AG09319 (cell line): ENCODE data around the gene MYO1C.

Source experiments
- DNase-seq: peaks from one replicate; pipeline ENCODE4 v3.0.0-alpha.2; 2010; ENCODE audit warnings: low read depth; ENCODE audit errors: extremely low read depth
- TF ChIP-seq, protein P1 (sequence below): IDR thresholded peaks from 2 replicates; pipeline ENCODE4 v1.5.1; 2011; ENCODE audit warnings: low read depth, mild to moderate bottlenecking, inconsistent platforms, low read length, moderate library complexity

Gene MYO1C

DNA sequence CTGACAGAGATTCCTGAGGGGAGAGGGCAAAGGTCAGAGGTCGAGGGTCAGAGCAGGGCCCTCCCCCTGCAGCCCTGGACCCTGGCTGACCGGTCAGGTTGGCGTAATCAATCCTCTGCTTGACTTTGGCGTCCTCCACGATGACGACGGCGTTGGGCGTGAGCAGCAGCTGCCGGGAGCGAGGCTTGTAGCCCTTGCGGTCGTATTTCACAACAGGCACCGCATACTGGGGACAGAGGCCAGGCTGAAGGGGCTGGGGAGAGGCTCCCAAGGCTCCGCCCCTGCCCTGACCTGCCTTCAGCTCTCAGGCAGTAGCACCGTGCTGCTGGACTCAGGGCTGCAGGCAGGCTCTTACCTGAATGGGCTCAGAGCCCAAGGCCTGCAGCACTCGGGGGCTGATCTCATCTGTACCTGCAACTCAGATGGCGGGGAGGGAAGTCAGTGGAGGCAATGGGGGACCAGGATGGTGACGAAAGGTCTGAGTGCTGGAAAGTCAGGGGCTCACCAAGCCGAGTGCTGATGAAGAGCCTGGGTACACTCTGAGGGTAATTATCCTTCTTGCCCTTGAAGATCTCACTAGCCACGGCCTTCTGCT lies 24.5 kb downstream of the MYO1C start:
- TF ChIP-seq, protein P1, sequence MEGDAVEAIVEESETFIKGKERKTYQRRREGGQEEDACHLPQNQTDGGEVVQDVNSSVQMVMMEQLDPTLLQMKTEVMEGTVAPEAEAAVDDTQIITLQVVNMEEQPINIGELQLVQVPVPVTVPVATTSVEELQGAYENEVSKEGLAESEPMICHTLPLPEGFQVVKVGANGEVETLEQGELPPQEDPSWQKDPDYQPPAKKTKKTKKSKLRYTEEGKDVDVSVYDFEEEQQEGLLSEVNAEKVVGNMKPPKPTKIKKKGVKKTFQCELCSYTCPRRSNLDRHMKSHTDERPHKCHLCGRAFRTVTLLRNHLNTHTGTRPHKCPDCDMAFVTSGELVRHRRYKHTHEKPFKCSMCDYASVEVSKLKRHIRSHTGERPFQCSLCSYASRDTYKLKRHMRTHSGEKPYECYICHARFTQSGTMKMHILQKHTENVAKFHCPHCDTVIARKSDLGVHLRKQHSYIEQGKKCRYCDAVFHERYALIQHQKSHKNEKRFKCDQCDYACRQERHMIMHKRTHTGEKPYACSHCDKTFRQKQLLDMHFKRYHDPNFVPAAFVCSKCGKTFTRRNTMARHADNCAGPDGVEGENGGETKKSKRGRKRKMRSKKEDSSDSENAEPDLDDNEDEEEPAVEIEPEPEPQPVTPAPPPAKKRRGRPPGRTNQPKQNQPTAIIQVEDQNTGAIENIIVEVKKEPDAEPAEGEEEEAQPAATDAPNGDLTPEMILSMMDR: no peak
- DNase-seq: no peak

DNA sequence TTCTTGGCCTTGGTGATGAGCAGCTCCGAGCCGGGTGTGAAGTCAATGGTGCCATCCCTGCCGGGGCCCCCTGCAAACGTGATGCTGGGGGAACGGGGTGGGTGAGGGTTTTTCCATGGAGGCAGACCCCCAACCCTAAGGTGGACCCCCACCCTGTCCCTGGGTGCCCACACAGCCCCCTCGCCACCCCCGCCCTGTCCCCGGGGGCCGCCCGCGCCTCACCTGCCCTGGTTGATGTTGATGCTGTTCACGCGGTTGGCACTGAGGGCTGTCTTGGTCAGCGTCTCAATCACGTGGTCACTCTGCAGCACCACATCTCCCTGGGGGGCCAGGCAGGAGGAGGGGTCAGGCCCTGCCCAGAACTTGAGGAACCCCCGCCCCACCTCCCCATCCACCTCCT lies 25.2 kb downstream of the MYO1C start:
- no peak for DNase-seq
- TF ChIP-seq, protein P1: no peak

DNA sequence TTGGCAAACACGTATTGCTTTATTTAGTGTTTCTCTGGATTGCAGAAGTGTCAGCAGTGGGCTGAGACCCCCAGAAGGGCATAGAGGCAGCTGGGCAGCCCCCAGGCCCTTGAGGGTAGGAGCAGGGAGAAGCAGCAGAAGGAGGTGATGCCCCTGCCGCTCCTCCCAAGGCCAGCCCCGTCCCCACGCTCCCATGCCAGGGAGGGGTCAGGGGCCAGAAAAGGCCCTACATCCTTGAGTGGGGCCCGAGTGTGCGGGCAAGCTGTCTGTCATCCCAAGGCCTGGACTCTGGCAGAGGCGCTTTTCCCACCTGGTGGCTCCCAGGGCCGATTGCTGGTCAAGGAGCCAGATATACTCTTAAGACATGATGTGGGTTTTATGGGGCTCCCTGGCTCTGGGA lies 28.3 kb downstream of the MYO1C start:
- DNase-seq: no peak
- TF ChIP-seq, protein P1: no peak

DNA sequence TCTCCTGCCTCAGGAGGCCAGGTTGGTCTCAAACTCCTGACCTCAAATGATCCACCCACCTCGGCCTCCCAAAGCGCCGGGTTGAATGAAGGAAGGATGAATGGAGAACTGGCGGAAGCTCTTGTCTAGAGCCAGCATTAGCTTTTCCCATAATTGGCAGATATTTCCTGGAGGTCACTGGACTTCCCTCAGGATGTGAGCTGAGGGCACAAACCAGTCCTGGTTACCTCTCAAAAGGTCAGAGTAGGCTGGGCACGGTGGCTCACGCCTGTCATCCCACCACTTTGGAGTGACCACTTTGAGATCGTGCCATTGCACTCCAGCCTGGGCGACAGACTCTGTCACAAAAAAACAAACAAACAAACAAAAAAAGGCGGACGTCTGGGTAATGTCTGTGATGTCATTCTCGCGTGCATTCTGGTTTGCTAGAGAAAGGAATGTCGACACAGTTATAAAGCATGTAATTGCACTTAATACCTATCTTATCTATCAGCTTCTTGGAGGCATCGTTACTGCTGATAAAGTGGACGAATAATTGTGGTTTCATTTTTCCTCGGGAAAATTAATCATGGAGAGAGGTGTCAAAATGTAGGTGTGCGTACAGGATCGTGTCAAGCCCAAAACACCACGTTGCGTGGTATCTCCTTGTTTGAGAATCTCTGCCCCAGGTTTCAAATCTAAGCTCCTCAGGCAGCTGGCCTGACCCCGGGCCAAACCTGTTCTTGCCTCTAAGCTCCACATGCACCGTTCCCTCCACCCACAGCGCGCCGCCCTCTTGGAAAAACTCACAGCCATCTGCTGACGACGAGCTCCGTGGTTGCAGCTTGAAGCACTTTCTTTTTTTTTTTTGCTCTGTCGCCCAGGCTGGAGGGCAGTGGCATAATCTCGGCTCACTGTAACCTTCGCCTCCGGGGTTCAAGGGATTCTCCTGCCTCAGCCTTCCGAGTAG lies 30.0 kb downstream of the MYO1C start:
- DNase-seq: no peak
- TF ChIP-seq, protein P1: no peak

DNA sequence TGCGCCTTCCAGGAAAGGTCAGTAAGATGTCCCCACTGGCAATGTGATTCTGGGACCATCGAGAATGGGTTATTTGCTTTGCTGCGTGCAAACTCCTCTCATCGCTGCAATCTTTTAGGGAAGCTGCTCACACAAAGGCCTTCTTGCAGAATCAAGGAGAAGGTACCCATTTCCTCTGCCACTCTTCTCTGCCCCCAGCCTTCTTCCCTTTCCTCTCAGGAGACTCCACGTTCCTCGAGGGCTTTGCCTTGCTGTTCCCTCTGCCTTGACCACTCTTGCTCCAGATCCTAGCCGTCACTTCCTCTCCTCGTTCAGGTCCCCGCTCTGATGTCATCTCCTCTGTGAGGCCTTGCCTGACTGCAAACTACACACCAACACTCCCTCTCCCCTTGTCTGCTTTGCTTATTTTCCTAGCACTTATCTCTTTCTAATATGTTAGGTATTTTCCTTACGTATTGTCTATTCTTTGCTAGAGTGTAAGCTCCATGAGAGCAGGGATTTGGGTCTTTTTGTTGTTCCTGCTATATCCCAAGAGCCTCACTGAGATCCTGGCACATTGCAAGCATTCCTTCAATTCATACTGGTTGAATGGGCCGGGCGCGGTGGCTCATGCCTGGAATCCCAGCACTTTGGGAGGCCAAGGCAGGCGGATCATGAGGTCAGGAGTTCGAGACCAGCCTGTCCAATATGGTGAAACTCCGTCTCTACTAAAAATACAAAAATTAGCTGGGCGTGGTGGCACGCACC lies 31.1 kb downstream of the MYO1C start:
- TF ChIP-seq, protein P1: no peak
- DNase-seq: no peak

DNA sequence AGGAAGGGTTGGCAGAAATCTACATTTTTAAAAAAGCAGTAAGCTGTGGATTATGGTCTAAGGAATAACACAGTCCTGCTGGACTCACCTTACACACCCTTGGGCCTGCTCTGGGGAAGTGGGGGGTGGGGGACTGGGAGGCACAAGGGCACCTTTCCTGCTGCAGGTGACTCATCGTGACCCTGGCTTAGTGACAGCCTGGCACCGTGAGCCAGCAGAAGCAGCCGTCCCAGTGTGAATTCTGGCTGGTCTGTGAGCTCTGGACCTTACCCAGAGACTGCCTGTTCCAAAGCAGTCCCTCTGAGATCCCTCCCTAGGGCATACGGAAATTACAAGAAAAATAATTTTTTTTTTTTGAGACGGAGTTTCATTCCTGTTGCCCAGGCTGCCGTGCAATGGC lies 32.3 kb downstream of the MYO1C start:
- TF ChIP-seq, protein P1: no peak
- no peak for DNase-seq
